Esophagus squamous epithelium (tissue), 4 donors: ENCODE results near the gene SHMT2.

Source experiments
- CTCF ChIP-seq, 6 experiments: fragments of 450-650 bp in 4 of 6; fragments of 200-600 bp in 2 of 6; sonication (generic) in 2 of 6; IDR thresholded peaks; one replicate each; pipeline ENCODE4 v1.5.1; 2016 to 2019; ENCODE audit warnings: antibody characterized with exemption in 6 of 6, mild to moderate bottlenecking in 4 of 6, moderate library complexity in 4 of 6
- POLR2A ChIP-seq, 4 donors: fragments of 450-650 bp; IDR thresholded peaks; one replicate each; pipeline ENCODE4 v1.6.1; 2017; ENCODE audit warnings: antibody characterized with exemption in 4 of 4, mild to moderate bottlenecking in 4 of 4, moderate library complexity in 3 of 4

- no peak for TF ChIP-seq CTCF (IDR thresholded peaks at IDR 0.05)
- no peak for TF ChIP-seq POLR2A (IDR thresholded peaks at IDR 0.05)
These were observed 47.9 kb upstream of the SHMT2 start for GRCh38 chr12:57181561-57182155.
